GM21367 (cell line): ENCODE results near the gene ADGRF3.
"Not testable (repeated sequence)": the region's sequence is repeated elsewhere in the genome, so short reads cannot be mapped to it uniquely, and the experiment has no call there.

Source experiments
- ATAC-seq: cut with Tn5 transposase; IDR thresholded peaks from one replicate; pipeline ENCODE4 v1.9.1; 2021; ENCODE audit not compliant: unreplicated experiment

Gene ADGRF3, protein sequence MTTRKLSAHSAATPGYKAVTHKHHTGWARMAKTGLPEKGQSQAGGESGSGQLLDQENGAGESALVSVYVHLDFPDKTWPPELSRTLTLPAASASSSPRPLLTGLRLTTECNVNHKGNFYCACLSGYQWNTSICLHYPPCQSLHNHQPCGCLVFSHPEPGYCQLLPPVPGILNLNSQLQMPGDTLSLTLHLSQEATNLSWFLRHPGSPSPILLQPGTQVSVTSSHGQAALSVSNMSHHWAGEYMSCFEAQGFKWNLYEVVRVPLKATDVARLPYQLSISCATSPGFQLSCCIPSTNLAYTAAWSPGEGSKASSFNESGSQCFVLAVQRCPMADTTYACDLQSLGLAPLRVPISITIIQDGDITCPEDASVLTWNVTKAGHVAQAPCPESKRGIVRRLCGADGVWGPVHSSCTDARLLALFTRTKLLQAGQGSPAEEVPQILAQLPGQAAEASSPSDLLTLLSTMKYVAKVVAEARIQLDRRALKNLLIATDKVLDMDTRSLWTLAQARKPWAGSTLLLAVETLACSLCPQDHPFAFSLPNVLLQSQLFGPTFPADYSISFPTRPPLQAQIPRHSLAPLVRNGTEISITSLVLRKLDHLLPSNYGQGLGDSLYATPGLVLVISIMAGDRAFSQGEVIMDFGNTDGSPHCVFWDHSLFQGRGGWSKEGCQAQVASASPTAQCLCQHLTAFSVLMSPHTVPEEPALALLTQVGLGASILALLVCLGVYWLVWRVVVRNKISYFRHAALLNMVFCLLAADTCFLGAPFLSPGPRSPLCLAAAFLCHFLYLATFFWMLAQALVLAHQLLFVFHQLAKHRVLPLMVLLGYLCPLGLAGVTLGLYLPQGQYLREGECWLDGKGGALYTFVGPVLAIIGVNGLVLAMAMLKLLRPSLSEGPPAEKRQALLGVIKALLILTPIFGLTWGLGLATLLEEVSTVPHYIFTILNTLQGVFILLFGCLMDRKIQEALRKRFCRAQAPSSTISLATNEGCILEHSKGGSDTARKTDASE

DNA sequence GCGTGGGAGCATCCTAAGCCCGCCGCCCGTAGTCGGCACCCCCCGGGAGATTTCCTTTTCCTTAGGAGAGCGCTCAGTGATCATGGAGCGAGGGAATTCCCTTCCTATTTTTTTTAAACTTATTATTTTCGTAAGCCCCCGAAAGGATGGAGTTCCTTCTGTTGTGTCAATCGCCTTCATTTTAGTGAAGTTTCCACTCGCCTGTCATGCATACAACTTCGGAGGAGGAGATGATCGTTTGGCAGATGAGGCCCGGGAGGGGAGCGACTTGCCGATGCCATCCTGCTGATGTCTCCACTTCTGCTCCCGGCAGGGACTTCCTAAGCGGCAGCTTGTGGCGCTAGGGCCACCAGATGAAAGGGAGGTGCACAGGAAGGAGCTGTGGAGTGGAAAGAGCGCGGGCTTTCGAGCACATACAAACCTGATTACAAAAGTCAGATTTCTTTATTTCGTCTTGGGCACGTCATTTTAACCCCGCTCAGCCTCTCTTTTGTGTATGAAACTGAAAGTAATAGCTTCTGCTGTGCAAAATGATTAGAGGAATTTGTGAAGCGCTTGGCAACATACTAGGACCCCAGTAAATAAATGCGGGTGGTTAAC is at the start of gene ADGRF3:
TSS of gene ADGRF3 (minus strand) at position 336 of the 600 bp plus-strand sequence. CDS start 555 bp downstream, outside the sequence.
- no peak for ATAC-seq

DNA sequence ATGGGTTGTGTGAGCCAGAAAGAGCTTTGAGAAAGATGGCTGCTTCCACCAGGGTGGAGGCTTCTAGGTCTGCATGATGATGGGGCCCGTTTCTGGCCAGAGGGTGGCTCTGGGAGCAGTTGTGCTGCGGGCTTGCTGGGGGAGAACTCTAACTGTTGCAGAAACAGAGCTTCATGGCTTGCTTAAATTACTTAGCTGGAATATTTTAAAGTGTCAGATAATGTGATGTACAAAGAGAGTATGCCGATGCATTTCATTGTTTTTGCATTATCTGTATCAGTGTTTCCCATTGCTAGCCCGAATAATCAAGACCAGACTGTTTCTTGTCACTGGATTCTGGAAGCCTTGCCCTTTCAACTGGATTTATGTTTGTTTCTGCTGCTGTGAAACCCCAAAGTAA is 48.8 kb upstream of the ADGRF3 start:
- ATAC-seq, result no peak

- no peak for ATAC-seq
These were observed 48.1 kb upstream of the ADGRF3 start for GRCh38 chr2:26394694-26395093.

DNA sequence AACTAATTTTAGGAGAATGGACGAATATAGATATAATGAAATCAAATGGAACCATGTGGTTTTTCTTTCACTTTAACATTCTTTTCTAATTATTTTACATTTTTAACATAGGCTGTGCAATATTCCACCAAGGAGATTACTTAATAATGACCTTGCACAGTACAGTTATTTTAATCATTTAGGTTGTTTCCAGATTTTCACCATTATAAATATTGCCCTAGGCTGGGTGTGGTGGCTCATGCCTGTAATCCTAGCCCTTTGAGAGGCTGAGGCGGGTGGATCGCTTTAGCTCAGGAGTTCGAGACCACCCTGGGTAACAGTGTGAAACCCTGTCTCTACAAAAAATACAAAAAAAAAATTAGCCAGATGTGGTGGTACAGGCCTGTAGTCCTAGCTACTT is 40.6 kb upstream of the ADGRF3 start:
- no peak for ATAC-seq

DNA sequence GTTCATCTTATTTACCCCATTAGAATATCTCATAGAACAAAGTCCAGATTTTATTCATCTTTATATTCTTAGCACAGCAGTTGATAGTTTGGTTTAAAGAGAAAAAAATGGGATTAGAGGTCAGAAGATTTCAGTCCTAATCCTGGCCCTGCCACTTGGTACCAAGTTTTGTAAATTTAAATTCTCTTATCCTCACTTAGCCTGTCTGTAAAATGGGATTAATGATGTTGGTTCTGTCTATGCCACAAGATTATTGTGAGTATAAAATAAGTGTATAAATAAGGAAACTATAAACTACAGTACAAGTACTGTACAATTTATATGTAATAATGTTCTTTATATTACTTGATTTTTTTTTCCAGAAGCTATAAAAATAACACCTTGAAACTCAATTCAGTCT is 38.0 kb upstream of the ADGRF3 start:
- ATAC-seq, result no peak

- no peak for ATAC-seq
These were observed 37.6 kb upstream of the ADGRF3 start for GRCh38 chr2:26384183-26384582.

- ATAC-seq, result no peak
These were observed 36.0 kb upstream of the ADGRF3 start for GRCh38 chr2:26382564-26382963.

DNA sequence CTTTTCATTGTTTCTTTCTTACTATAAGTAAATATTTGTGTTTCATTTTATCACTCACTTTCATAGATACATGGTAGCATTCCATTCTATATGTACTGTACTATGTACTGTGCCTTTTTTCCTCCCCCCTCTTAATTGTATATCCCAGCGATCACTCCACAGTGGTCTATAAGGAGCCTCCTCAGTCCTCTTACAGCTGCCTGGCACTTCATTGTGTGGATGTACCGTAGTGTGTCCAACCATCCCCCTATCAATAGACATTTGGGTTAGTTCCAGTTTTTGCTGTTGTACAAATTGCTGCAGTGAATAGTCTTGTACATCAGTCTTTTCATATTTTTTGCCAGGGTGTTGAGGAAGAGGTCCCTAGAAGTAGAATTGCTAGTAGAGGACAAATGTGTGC is 33.7 kb upstream of the ADGRF3 start:
- ATAC-seq, result no peak

GRCh38 chr2:26376799-26377198 is 30.2 kb upstream of the ADGRF3 start:
- ATAC-seq, result no peak

DNA sequence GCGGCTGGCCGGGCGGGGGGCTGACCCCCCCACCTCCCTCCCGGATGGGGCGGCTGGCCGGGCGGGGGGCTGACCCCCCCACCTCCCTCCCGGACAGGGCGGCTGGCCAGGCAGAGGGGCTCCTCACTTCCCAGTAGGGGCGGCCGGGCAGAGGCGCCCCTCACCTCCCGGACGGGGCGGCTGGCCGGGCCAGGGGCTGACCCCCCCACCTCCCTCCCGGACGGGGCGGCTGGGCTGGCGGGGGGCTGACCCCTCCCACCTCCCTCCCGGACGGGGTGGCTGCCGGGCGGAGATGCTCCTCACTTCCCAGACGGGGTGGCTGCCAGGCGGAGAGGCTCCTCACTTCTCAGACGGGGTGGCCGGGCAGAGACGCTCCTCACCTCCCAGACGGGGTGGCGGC is 24.3 kb upstream of the ADGRF3 start:
- not testable (repeated sequence) for ATAC-seq

GRCh38 chr2:26369664-26370063 is 23.1 kb upstream of the ADGRF3 start:
- ATAC-seq, result not testable (repeated sequence)

- no peak for ATAC-seq
These were observed 20.4 kb upstream of the ADGRF3 start for GRCh38 chr2:26366957-26367356.

GRCh38 chr2:26364669-26365068 is 18.1 kb upstream of the ADGRF3 start:
- no peak for ATAC-seq

- no peak for ATAC-seq
These were observed 17.4 kb upstream of the ADGRF3 start for GRCh38 chr2:26363958-26364357.

- ATAC-seq, result no peak
These were observed 16.7 kb upstream of the ADGRF3 start for GRCh38 chr2:26363323-26363722.

DNA sequence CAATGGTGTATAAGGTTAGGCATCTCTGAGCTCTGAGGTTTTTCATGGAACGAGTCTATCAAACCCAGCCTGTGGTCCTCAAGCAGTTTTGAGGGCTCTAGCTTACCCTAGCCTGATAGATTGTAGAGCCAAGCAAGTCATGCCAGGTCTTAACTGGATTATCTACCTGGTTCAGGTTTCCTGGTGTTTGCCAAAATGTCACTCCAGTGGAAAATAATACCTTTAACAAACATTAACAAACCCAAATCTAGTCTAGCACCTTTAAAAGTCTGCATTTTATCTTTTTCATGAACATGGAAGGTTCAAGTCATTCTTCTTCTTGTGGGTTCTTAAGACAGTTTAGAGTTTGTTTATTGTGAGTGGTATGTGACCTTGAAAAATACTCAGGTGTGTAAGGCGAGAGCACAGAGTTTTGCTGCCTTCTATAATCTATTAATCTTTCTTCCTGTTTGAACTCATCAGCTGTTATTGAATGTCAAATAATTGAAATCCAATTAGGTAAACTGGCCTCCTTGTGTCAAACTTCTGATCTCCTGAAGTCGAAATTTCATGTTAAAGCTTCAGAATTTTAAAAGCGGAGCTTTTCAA is 13.4 kb upstream of the ADGRF3 start:
- ATAC-seq, result no peak

GRCh38 chr2:26356771-26357170 is 10.2 kb upstream of the ADGRF3 start:
- no peak for ATAC-seq

DNA sequence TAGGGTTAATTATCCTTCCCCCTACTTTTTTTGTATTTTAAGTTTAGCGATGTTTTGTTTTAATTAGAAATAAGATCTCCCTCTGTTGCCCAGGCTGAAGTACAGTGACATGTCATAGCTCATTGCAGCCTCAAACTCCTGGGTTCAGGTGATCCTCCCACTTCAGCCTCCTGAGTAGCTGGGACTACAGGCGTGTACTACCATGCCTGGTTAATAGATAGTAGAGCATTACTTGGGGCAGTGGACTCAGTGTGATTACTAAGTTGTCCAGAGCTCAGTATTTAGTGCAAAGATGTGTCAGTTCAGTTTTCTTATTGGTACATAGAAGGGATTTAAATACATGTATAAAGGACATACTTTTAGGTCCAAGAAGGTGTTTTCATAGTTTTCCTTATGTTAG is 9.5 kb upstream of the ADGRF3 start:
- no peak for ATAC-seq

DNA sequence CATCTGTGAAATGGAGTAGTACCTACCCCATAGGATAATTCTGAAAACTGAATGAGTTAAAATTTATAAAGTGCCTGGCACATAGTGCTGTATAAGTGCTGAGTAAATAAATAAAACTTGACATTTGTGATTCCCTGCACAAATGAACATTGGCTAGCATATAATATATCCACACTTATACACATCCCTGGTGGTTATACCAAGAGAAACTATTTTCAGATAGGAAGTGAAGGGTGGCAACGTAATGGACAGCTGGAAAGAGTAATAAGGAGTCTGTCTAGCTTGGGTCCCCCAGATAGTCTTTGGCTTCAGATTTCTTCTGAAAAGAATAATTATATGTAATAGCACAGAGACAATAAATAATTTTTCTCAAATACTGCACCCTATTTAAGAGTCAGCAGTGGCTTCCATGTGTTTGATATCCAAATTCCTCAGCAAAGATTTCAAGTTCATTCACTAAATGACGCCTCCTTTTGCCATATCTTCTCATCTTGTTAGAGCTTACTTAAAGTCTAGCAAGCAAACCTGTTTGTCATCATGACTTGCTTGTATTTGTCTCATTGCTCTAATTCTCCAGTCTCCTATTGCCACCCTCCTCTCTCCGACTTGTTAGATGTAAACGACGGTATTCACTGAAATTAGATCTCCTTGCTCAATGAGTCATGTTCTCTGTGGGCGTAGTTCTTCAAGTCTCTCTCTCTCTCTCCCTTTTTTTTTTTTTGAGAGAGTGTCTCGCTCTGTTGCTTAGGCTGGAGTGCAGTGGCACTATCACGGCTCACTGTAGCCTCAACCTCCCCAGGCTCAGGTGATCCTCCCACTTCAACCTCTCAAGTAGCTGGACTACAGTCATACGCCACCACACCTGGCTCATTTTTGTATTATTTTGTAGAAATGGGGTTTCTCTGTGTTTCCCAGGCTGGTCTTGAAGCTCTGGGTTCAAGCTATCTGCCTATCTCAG is 8.7 kb upstream of the ADGRF3 start:
- no peak for ATAC-seq

DNA sequence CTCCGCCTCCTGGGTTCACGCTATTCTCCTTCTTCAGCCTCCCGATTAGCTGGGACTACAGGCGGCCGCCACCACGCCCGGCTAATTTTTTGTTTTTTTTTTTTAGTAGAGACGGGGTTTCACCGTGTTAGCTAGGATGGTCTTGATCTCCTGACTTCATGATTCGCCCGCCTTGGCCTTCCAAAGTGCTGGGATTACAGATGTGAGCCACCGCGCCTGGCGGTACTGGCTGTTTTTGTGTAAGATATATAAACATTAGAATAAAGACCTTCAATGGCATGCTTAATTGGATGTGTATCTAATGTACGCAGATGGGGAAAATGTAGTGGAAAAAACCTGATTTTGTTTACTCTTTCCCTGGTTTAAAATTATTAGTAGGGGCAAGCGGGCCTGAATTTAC is 7.9 kb upstream of the ADGRF3 start:
- ATAC-seq, result not testable (repeated sequence)
